Trophoblast cell (in vitro differentiated cells and primary cell): ENCODE measurements around the gene LPIN1.

Experiments
- DNase-seq, 2 donors: peaks; one replicate each; pipeline ENCODE4 v3.0.0-alpha.2; 2016
- H2AFZ ChIP-seq: 2 replicates; pipeline ENCODE4 v1.6.1; 2013; ENCODE audit warnings: low read length, moderate library complexity, mild to moderate bottlenecking; ENCODE audit not compliant: insufficient read depth, poor library complexity
- H2AK5ac ChIP-seq: 2 replicates; pipeline ENCODE4 v1.6.1; 2013; ENCODE audit warnings: mild to moderate bottlenecking, low read length
- H2BK120ac ChIP-seq: 2 replicates; pipeline ENCODE4 v1.6.1; 2013; ENCODE audit warnings: low read length, mild to moderate bottlenecking, moderate library complexity; ENCODE audit not compliant: insufficient read depth, poor library complexity
- H2BK12ac ChIP-seq: 2 replicates; pipeline ENCODE4 v1.6.1; 2013; ENCODE audit warnings: mild to moderate bottlenecking, low read length, moderate library complexity
- H2BK5ac ChIP-seq: 2 replicates; pipeline ENCODE4 v1.6.1; 2013; ENCODE audit warnings: low read length, low read depth, moderate library complexity, mild to moderate bottlenecking; ENCODE audit not compliant: poor library complexity
- H3K14ac ChIP-seq: 2 replicates; pipeline ENCODE4 v1.6.1; 2013; ENCODE audit warnings: mild to moderate bottlenecking, low read length
- H3K18ac ChIP-seq: 2 replicates; pipeline ENCODE4 v1.6.1; 2013; ENCODE audit warnings: mild to moderate bottlenecking, low read length
- H3K23ac ChIP-seq: 2 replicates; pipeline ENCODE4 v1.6.1; 2013; ENCODE audit warnings: low read length
- H3K27ac ChIP-seq: 2 replicates; pipeline ENCODE4 v1.5.1; 2013; ENCODE audit warnings: low read depth, mild to moderate bottlenecking, inconsistent platforms, low read length, moderate library complexity
- H3K27me3 ChIP-seq: 2 replicates; pipeline ENCODE4 v1.6.1; 2013; ENCODE audit warnings: inconsistent platforms, mild to moderate bottlenecking, low read length, moderate library complexity; ENCODE audit not compliant: insufficient read depth
- H3K36me3 ChIP-seq, 2 experiments: 1 replicate in 1 of 2; 2 replicates in 1 of 2; pipeline ENCODE4 v1.6.1; 2013; ENCODE audit warnings: low read length in 2 of 2, mild to moderate bottlenecking in 2 of 2, moderate library complexity in 1 of 2; ENCODE audit not compliant: insufficient read depth in 2 of 2, control insufficient read depth in 1 of 2
- H3K4ac ChIP-seq: 2 replicates; pipeline ENCODE4 v1.6.1; 2013; ENCODE audit warnings: low read depth, mild to moderate bottlenecking, low read length, moderate library complexity
- H3K4me1 ChIP-seq, 2 experiments: 1 replicate in 1 of 2; 2 replicates in 1 of 2; pipeline ENCODE4 v1.6.1; 2013; ENCODE audit warnings: low read length in 2 of 2, mild to moderate bottlenecking in 2 of 2, moderate library complexity in 1 of 2; ENCODE audit not compliant: insufficient read depth in 2 of 2, control insufficient read depth in 1 of 2
- H3K4me2 ChIP-seq: 2 replicates; pipeline ENCODE4 v1.6.1; 2013; ENCODE audit warnings: inconsistent platforms, mild to moderate bottlenecking, low read length, moderate library complexity
- H3K4me3 ChIP-seq: 2 replicates; pipeline ENCODE4 v1.5.1; 2013; ENCODE audit warnings: mild to moderate bottlenecking, low read depth, low read length, inconsistent platforms
- H3K79me1 ChIP-seq: one replicate; pipeline ENCODE4 v1.6.1; 2013; ENCODE audit warnings: low read length
- H3K79me2 ChIP-seq: 2 replicates; pipeline ENCODE4 v1.6.1; 2013; ENCODE audit warnings: low read length, mild to moderate bottlenecking; ENCODE audit not compliant: control insufficient read depth, insufficient read depth, poor library complexity
- H3K9ac ChIP-seq: 2 replicates; pipeline ENCODE4 v1.6.1; 2013; ENCODE audit warnings: mild to moderate bottlenecking, low read length
- H3K9me3 ChIP-seq: 2 replicates; pipeline ENCODE4 v1.6.1; 2013; ENCODE audit warnings: low read depth, mild to moderate bottlenecking, control low read depth, inconsistent platforms, low read length; ENCODE audit not compliant: insufficient read depth
- H4K12ac ChIP-seq: 2 replicates; pipeline ENCODE4 v1.6.1; 2013; ENCODE audit warnings: low read depth, mild to moderate bottlenecking, low read length, moderate library complexity
- H4K8ac ChIP-seq: 2 replicates; pipeline ENCODE4 v1.6.1; 2013; ENCODE audit warnings: low read depth, mild to moderate bottlenecking, low read length, moderate library complexity
- H4K91ac ChIP-seq: one replicate; pipeline ENCODE4 v1.6.1; 2013; ENCODE audit warnings: low read depth, mild to moderate bottlenecking, low read length, moderate library complexity
- WGBS: extraction: QIAGEN DNeasy Blood & Tissue Kit; methylation state at CpG from one replicate; pipeline ENCODE4 v1.1.7; 2013; ENCODE audit warnings: missing lambda C conversion rate; ENCODE audit not compliant: insufficient read length, insufficient coverage; ENCODE audit errors: extremely low coverage; 5-methylcytosine and 5-hydroxymethylcytosine counted together

LPIN1 gene

GRCh38 chr2:11764359-11764758 lies 17.9 kb downstream of the LPIN1 start:
- H3K14ac ChIP-seq = no peak overlapping the region
- peaks cover 4 to 11% of the 10 kb centered on the region in 2 experiments for H3K4me1 ChIP-seq
- H3K18ac ChIP-seq = no peak overlapping the region
- peaks cover 8 to 14% of the 10 kb centered on the region in 2 experiments for H3K36me3 ChIP-seq
- no peak overlapping the region for H2BK5ac ChIP-seq
- H4K8ac ChIP-seq = no peak overlapping the region
- no peak overlapping the region for H3K4me3 ChIP-seq
- H3K27me3 ChIP-seq = no peaks in the 10 kb centered on the region
- H3K23ac ChIP-seq = no peak overlapping the region
- WGBS = no CpG with 5 or more reads among the region's 4 CpGs
- peaks cover 2% of the 10 kb centered on the region for H3K79me1 ChIP-seq
- no peak overlapping the region for H2AFZ ChIP-seq
- no peak overlapping the region for H2BK12ac ChIP-seq
- H4K12ac ChIP-seq = no peak overlapping the region
- no peak overlapping the region for H4K91ac ChIP-seq
- H2AK5ac ChIP-seq = no peak overlapping the region
- H3K27ac ChIP-seq = no peak overlapping the region
- no peak overlapping the region for H3K4ac ChIP-seq
- no peak overlapping the region for H3K4me2 ChIP-seq
- H2BK120ac ChIP-seq = no peak overlapping the region
- H3K79me2 ChIP-seq = no peaks in the 10 kb centered on the region
- H3K9ac ChIP-seq = no peak overlapping the region
- peak; percentile 34 to 46 for DNase-seq
- H3K9me3 ChIP-seq = peaks cover 3% of the 10 kb centered on the region

DNA sequence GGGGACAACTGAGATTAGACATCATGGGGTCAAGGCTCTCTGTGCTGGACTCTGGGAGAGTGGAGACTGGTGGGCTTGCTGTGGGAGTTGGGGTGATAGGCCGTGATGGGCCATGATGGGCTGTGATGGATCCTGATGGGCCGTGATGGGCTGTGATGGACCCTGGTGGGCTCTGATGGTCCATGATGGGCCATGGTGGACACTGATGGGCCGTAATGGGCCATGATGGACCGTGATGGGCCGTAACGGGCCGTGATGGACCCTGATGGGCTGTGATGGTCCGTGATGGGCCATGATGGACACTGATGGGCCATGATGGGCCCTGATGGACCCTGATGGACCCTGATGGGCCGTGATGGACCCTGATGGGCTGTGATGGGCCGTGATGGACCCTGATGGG lies 18.5 kb downstream of the LPIN1 start:
- Histone ChIP-seq H3K18ac (peak overlapping the region; percentile 9), H3K36me3 (peaks cover 8 to 17% of the 10 kb centered on the region in 2 experiments), H3K4me2 (no peak overlapping the region), H4K91ac (no peak overlapping the region), H4K12ac (no peak overlapping the region), H3K27ac (no peak overlapping the region), H3K79me2 (no peaks in the 10 kb centered on the region), H3K9ac (no peak overlapping the region), H3K14ac (no peak overlapping the region), H3K23ac (no peak overlapping the region), H2BK5ac (no peak overlapping the region), H2BK12ac (no peak overlapping the region), H3K27me3 (no peaks in the 10 kb centered on the region), H3K79me1 (peaks cover 2% of the 10 kb centered on the region), H4K8ac (no peak overlapping the region), H3K4ac (peak overlapping the region; percentile 10), H2BK120ac (no peak overlapping the region), H2AFZ (peak overlapping the region; percentile 17), H3K4me1 (peaks cover 4 to 11% of the 10 kb centered on the region in 2 experiments), H3K4me3 (peak overlapping the region; percentile 10), H3K9me3 (peaks cover 3% of the 10 kb centered on the region), H2AK5ac (peak overlapping the region; percentile 3)
- DNase-seq = no peak
- WGBS = no CpG with 5 or more reads among the region's 10 CpGs

- H3K18ac ChIP-seq = no peak overlapping the region
- no peak overlapping the region for H3K4me3 ChIP-seq
- H4K12ac ChIP-seq = no peak overlapping the region
- no peak overlapping the region for H3K4me2 ChIP-seq
- no peak overlapping the region for H3K23ac ChIP-seq
- H3K9me3 ChIP-seq = peaks cover 3% of the 10 kb centered on the region
- H3K14ac ChIP-seq = no peak overlapping the region
- peaks cover 4 to 11% of the 10 kb centered on the region in 2 experiments for H3K4me1 ChIP-seq
- no peak overlapping the region for H4K8ac ChIP-seq
- no peak overlapping the region for H2AFZ ChIP-seq
- H3K4ac ChIP-seq = no peak overlapping the region
- H3K36me3 ChIP-seq = peaks cover 10 to 19% of the 10 kb centered on the region in 2 experiments
- no peak overlapping the region for H2AK5ac ChIP-seq
- no peaks in the 10 kb centered on the region for H3K79me2 ChIP-seq
- no peak overlapping the region for H2BK5ac ChIP-seq
- WGBS = no CpG with 5 or more reads among the region's 13 CpGs
- no peak overlapping the region for H3K9ac ChIP-seq
- DNase-seq = no peak
- no peak overlapping the region for H4K91ac ChIP-seq
- H2BK12ac ChIP-seq = no peak overlapping the region
- H3K79me1 ChIP-seq = peaks cover 2% of the 10 kb centered on the region
- no peak overlapping the region for H3K27ac ChIP-seq
- H3K27me3 ChIP-seq = no peaks in the 10 kb centered on the region
- H2BK120ac ChIP-seq = no peak overlapping the region
These were observed 19.1 kb downstream of the LPIN1 start for GRCh38 chr2:11765501-11765900.

DNA sequence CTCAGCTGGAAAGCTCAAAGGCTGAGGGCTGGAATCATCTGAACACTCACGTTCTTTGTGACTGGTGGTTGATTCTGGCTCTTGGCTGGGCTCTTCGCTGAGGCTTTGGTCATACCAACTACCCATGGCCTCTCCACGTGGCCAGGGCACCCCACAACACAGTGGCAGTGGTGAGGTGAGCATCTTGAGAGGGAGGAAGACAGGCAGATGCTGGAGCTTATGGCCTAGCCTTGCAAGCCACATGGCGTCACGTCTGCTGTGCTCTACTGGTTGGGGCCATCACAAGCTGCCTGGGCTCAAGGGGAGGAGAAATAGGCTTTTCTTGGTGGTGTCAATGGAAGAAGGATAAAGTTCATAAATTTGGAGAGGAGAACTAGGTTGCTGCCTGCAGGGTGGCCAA lies 19.6 kb downstream of the LPIN1 start:
- Histone ChIP-seq H3K36me3 (peaks cover 10 to 20% of the 10 kb centered on the region in 2 experiments), H3K4ac (no peak overlapping the region), H4K8ac (no peak overlapping the region), H2BK12ac (no peak overlapping the region), H2AFZ (no peak overlapping the region), H3K79me1 (peaks cover 2% of the 10 kb centered on the region), H3K4me2 (no peak overlapping the region), H4K12ac (no peak overlapping the region), H3K23ac (no peak overlapping the region), H2AK5ac (no peak overlapping the region), H3K14ac (no peak overlapping the region), H3K9me3 (peaks cover 3% of the 10 kb centered on the region), H3K27ac (no peak overlapping the region), H2BK5ac (no peak overlapping the region), H3K18ac (no peak overlapping the region), H3K4me1 (peaks cover 4 to 11% of the 10 kb centered on the region in 2 experiments), H3K79me2 (no peaks in the 10 kb centered on the region), H4K91ac (no peak overlapping the region), H3K9ac (no peak overlapping the region), H2BK120ac (no peak overlapping the region), H3K4me3 (no peak overlapping the region), H3K27me3 (no peaks in the 10 kb centered on the region)
- WGBS = no CpG with 5 or more reads among the region's 5 CpGs
- no peak for DNase-seq
